GM10266 (cell line): ENCODE data around the gene RNF7.

Source experiments
- DNase-seq: peaks from one replicate; pipeline ENCODE4 v3.0.0; 2012; ENCODE audit errors: extremely low spot score
- TF ChIP-seq, protein P1 (sequence below): IDR thresholded peaks from 2 replicates; pipeline ENCODE4 v1.5.1; 2012; ENCODE audit warnings: mild to moderate bottlenecking, low read depth; ENCODE audit not compliant: control insufficient read depth, insufficient read depth; ENCODE audit errors: missing control alignments

RNF7 gene

DNA sequence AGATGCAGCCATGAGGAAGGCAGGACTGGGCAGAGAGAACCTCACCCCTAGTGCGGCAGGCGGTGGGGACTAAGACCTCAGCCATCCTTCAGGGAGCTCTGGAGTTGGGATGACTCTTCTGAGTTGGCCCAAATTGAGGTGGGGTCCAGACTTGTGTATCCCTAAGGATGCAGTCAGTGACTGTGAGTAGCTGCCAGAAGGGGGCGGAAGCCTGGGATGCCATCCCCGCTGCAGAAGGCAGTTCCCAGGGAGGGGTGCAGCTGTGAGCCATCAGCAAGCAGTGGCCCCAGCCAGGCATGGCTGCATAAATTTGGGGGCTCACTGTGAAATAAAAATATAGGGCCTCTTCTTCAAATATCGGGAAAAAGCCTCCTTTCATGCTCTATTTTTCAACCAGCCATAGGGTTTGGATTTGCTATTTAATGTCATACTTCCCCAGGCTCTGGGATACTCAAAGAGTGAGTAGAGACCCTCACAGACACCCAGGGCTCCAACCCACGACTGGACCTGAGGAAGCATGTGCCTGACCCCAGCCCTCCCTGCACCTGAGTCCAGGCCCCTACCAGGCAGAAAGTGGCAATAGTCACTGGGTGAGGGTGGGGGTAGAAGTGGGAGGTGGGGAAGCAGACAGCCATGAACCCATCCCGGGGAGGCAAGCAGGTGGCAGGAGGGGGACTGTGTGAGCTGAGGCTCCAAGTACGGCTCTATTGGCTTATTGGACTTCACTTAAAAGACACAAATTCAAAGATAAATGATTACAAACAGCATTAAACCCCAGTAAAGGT, 55.6 kb downstream of the RNF7 start:
- DNase-seq: no peak
- TF ChIP-seq, protein P1, sequence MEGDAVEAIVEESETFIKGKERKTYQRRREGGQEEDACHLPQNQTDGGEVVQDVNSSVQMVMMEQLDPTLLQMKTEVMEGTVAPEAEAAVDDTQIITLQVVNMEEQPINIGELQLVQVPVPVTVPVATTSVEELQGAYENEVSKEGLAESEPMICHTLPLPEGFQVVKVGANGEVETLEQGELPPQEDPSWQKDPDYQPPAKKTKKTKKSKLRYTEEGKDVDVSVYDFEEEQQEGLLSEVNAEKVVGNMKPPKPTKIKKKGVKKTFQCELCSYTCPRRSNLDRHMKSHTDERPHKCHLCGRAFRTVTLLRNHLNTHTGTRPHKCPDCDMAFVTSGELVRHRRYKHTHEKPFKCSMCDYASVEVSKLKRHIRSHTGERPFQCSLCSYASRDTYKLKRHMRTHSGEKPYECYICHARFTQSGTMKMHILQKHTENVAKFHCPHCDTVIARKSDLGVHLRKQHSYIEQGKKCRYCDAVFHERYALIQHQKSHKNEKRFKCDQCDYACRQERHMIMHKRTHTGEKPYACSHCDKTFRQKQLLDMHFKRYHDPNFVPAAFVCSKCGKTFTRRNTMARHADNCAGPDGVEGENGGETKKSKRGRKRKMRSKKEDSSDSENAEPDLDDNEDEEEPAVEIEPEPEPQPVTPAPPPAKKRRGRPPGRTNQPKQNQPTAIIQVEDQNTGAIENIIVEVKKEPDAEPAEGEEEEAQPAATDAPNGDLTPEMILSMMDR: no peak

DNA sequence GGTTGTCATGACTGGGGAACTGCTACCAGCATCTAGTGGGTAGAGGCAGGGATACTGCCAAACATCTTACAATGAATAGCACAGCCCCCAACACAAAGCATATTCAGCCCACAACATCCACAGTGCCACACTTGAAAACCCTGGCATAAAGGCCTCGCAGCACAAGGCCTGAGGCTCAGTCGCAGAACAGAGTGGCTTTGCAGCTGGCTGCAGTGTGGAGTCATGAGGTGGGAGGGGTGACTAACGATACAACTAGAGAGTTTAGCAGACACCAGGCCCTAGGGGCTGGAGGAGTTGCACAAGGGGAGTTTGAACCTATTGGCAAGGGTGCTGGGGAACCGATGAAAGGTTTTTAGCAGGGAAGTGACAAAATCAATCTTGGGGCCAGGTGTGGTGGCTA, 57.2 kb downstream of the RNF7 start:
- no peak for DNase-seq

DNA sequence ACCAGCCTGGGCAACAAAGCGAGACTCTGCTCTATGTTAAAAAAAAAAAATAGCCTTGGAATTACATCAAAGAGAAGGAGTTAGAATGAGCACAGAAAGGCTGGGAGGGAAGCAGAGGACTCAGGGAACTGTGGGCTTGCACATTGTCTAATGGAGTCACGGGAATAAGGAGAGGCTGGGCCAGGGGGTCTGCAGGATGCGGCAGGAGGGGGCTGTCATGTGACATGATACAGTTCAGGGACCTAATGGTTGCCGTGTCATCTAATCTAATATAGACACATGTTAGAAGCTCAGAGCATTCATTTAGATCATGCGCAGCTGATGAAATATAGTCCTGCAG, 57.6 kb downstream of the RNF7 start:
- TF ChIP-seq, protein P1: no peak
- DNase-seq: no peak

More for the DNA sequence above, 57.2 kb downstream of the RNF7 start:
- TF ChIP-seq, protein P1: no peak

DNA sequence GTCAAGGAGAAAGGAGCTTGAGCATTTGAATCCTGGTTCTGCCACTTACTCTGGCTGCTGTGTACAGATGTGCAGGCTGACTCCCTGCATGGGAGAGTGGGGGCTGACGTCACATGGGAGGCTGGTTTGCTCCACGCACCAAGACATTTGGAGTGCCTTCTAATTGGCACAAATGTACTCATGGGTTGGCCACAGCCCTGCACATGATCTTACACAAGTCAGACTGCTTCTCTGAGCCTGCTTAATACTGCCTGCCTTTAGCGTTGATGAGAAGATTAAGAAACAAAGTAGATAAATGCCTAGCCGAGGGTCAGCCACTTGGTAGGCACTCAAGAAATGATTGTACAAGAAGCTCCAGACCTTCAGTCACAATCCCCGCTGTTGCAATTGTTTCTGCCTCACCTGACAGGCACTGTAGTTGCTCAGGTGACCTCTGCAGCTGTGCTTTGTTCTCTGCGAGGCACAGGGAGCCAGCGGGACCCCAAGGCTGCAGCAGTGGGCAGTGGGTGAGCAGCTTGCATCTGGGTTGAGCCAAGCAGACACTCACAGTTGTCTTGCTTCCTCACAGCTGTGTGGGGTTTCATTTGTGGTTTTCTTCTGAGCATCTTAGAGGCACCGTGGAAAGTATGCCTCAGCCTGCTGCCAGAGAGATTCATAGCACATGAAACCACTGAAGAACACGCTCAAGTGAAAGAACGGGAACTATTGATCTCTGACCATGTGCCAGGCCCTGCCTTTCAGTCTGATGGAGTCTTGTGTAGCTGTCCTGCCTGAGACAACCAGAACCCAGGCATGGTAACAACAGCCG, 58.2 kb downstream of the RNF7 start:
- TF ChIP-seq, protein P1: no peak
- DNase-seq: peak; percentile 71
